Choroid plexus epithelial cell (primary cell): ENCODE measurements around the gene SLC7A4.

Experiments
- DNase-seq: peaks from one replicate; pipeline ENCODE4 v3.0.0-alpha.2; 2010; ENCODE audit warnings: low read depth
- H3K4me3 ChIP-seq: 2 replicates; pipeline ENCODE4 v1.5.1; 2011; ENCODE audit warnings: low read depth, mild to moderate bottlenecking, control low read depth, low read length, moderate library complexity
- CTCF ChIP-seq: conservative IDR thresholded peaks from 2 replicates; pipeline ENCODE4 v1.5.1; 2011; ENCODE audit warnings: low read depth, mild to moderate bottlenecking, control low read depth, inconsistent platforms, low read length, moderate library complexity

Gene SLC7A4

GRCh38 chr22:21030621-21031544 lies 1.5 kb downstream of the SLC7A4 start:
- DNase-seq = no peak
- H3K4me3 ChIP-seq = no peak overlapping the region
- no peak for TF ChIP-seq CTCF

- no peak for DNase-seq
- H3K4me3 ChIP-seq = no peak overlapping the region
- TF ChIP-seq CTCF = no peak
Measured at GRCh38 chr22:21030032-21030431, 2.3 kb downstream of the SLC7A4 start.

- no peak overlapping the region for H3K4me3 ChIP-seq
- no peak for TF ChIP-seq CTCF
- DNase-seq = no peak
Measured at GRCh38 chr22:21029486-21030025, 2.8 kb downstream of the SLC7A4 start.

GRCh38 chr22:21028277-21029251 lies 3.8 kb downstream of the SLC7A4 start:
- no peak for DNase-seq
- no peak for TF ChIP-seq CTCF
- H3K4me3 ChIP-seq = no peak overlapping the region

GRCh38 chr22:21026783-21027692 lies 5.3 kb downstream of the SLC7A4 start:
- H3K4me3 ChIP-seq = no peak overlapping the region
- peak; percentile 69 for DNase-seq
- no peak for TF ChIP-seq CTCF
